GM18951 (cell line): ENCODE measurements around the gene SEPTIN8.
A peak's percentile ranks its signal among the peaks of the same experiment; 100 is the strongest.

Source experiments
- POLR2A ChIP-seq: IDR thresholded peaks from 4 replicates; pipeline ENCODE4 v1.6.1; 2011; ENCODE audit warnings: mild to moderate bottlenecking; ENCODE audit not compliant: insufficient read length, insufficient read depth; ENCODE audit errors: extremely low read depth
- in situ Hi-C: fragments of 300-500 bp; cut with MboI; formaldehyde crosslinking; loops from one replicate; pipeline ENCODE4 v1.12.0; 2022; ENCODE audit warnings: low sequenced_read_pairs, mixed read lengths, inconsistent platforms; ENCODE audit not compliant: unreplicated experiment

The SEPTIN8 gene

GRCh38 chr5:132749506-132749905 lies 27.5 kb downstream of the SEPTIN8 start:
- no peak for TF ChIP-seq POLR2A
- in situ Hi-C loops, result no loop called here

- TF ChIP-seq POLR2A, result no peak
- in situ Hi-C loops, result no loop called here
These were observed 28.5 kb downstream of the SEPTIN8 start for GRCh38 chr5:132748522-132749000.

GRCh38 chr5:132747616-132748440 lies 29.2 kb downstream of the SEPTIN8 start:
- no peak for TF ChIP-seq POLR2A
- in situ Hi-C loops, result no loop called here

- TF ChIP-seq POLR2A, result peak; percentile 41
- in situ Hi-C loops, result no loop called here
These were observed 30.0 kb downstream of the SEPTIN8 start, which contains the start of gene CCNI2 for GRCh38 chr5:132746954-132747615. Gene CCNI2, plus strand, starts transcription at chr5:132747426. Its CDS starts 70 bp downstream, at chr5:132747496.

- in situ Hi-C loops, result no loop called here
- no peak for TF ChIP-seq POLR2A
These were observed 30.5 kb downstream of the SEPTIN8 start for GRCh38 chr5:132746592-132746953.

GRCh38 chr5:132744659-132745058 lies 32.4 kb downstream of the SEPTIN8 start:
- in situ Hi-C loops, result no loop called here
- TF ChIP-seq POLR2A, result no peak

- in situ Hi-C loops, result no loop called here
- TF ChIP-seq POLR2A, result no peak
These were observed 34.4 kb downstream of the SEPTIN8 start for GRCh38 chr5:132742626-132743025.

GRCh38 chr5:132742158-132742557 lies 34.9 kb downstream of the SEPTIN8 start:
- in situ Hi-C loops, result no loop called here
- TF ChIP-seq POLR2A, result no peak

- TF ChIP-seq POLR2A, result no peak
- in situ Hi-C loops, result no loop called here
These were observed 37.8 kb downstream of the SEPTIN8 start for GRCh38 chr5:132739232-132739631.

- in situ Hi-C loops, result no loop called here
- TF ChIP-seq POLR2A, result no peak
These were observed 38.9 kb downstream of the SEPTIN8 start for GRCh38 chr5:132737982-132738681.

- in situ Hi-C loops, result no loop called here
- TF ChIP-seq POLR2A, result peak; percentile 83
These were observed 39.9 kb downstream of the SEPTIN8 start, which contains the start of gene KIF3A for GRCh38 chr5:132736853-132737833. Gene KIF3A, minus strand, starts transcription at chr5:132737546. Its CDS starts 127 bp downstream, at chr5:132737419.

GRCh38 chr5:132734687-132735086 lies 42.4 kb downstream of the SEPTIN8 start:
- no peak for TF ChIP-seq POLR2A
- in situ Hi-C loops, result no loop called here
